ENCODE results near the gene HNRNPH2.

The HNRNPH2 gene

DNA sequence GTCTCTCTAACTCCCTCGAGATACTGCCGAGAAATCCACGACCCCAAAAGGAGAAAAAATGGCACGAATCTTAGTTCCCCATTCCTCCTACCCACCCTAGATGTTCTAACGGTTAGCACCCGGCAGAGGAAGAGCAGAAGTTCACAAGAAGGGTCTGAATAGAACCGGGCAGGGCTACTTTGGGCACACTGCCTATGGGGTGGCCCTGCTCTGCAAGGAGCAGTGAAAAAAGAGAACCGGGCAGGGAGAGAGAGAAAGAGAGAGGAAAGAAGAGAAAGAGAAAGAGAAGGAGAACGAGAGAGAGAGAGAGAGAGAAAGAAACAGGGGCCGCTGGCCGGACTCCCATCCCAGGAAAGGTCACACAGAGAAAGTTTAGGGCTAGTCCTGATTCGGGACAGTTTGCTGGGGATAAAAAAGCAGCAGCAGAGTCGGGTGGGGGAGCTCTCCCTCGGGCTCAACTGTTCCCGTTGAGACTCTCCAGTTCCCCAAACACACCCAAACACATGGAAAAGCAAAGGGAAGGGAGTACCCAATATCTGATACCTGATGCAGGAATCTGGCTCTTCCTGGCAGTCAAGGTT is 765 bp upstream of the HNRNPH2 start:
- Histone ChIP-seq H3K36me3 (ENCODE audit: control insufficient read depth, insufficient read depth, low read length) (no peaks in the 10 kb centered on the region), H3K4me2 (ENCODE audit: low read length) (peak overlapping the region; percentile 76), H3K4me3 (ENCODE audit: low read depth, low read length) (peak overlapping the region; percentile 93), H2AFZ (peak overlapping the region; percentile 71), H3K9ac (no peak overlapping the region), H3K27me3 (ENCODE audit: control insufficient read depth, insufficient read depth, low read length) (no peaks in the 10 kb centered on the region), H3K4me1 (no peaks in the 10 kb centered on the region), H3K79me2 (peaks cover 10% of the 10 kb centered on the region), H3K27ac (peak overlapping the region; percentile 99), H3K9me3 (ENCODE audit: control insufficient read depth, low read length) (no peaks in the 10 kb centered on the region)
- TF ChIP-seq, protein P1, sequence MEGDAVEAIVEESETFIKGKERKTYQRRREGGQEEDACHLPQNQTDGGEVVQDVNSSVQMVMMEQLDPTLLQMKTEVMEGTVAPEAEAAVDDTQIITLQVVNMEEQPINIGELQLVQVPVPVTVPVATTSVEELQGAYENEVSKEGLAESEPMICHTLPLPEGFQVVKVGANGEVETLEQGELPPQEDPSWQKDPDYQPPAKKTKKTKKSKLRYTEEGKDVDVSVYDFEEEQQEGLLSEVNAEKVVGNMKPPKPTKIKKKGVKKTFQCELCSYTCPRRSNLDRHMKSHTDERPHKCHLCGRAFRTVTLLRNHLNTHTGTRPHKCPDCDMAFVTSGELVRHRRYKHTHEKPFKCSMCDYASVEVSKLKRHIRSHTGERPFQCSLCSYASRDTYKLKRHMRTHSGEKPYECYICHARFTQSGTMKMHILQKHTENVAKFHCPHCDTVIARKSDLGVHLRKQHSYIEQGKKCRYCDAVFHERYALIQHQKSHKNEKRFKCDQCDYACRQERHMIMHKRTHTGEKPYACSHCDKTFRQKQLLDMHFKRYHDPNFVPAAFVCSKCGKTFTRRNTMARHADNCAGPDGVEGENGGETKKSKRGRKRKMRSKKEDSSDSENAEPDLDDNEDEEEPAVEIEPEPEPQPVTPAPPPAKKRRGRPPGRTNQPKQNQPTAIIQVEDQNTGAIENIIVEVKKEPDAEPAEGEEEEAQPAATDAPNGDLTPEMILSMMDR (IDR thresholded peaks at IDR 0.05) = no peak

DNA sequence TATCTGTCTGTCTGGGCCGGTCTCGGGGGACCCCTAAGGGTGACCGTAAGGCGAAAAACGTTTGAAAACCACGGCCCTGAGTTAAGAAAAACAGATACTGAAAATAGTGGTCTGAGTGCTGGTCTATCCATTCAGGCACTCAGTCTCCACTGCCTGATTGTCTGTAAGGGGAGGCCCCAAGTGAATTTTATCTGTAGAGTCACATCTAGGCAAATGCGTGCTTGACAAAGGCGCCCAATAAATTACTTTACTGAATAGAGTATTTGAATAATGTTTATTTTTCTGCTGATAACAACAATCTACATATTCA is 465 bp downstream of the HNRNPH2 start:
- Histone ChIP-seq H3K9me3 (ENCODE audit: control insufficient read depth, low read length) (no peaks in the 10 kb centered on the region), H3K9ac (peak overlapping the region; percentile 91), H3K79me2 (peaks cover 15% of the 10 kb centered on the region), H3K36me3 (ENCODE audit: control insufficient read depth, insufficient read depth, low read length) (no peaks in the 10 kb centered on the region), H3K4me2 (ENCODE audit: low read length) (peak overlapping the region; percentile 61), H3K27me3 (ENCODE audit: control insufficient read depth, insufficient read depth, low read length) (no peaks in the 10 kb centered on the region), H3K4me3 (ENCODE audit: low read depth, low read length) (peak overlapping the region; percentile 93), H3K27ac (peak overlapping the region; percentile 99), H3K4me1 (no peaks in the 10 kb centered on the region), H2AFZ (peak overlapping the region; percentile 76)
- TF ChIP-seq, protein P1 (IDR thresholded peaks at IDR 0.05) = no peak

DNA sequence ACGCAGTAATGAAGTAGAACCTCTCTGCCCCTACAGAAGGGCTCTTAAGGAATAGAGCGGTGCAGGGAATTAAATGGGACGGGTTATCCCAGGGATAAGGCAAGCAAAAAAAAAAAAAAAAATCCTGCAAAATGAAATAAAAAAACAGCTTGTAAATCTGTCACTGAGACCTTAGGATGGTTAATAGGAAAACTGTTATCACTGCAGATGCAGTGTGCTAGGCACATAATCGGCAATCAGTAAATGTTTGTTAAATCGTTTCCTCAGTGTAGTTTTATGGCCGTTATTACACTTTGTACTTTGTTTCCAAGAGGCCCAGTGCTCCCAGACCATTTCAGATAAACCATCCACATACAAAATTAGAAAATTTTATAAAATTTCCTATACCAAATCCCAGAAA is 1.0 kb downstream of the HNRNPH2 start:
- peak overlapping the region; percentile 61 for H3K4me2 ChIP-seq (ENCODE audit: low read length)
- H3K27ac ChIP-seq = peak overlapping the region; percentile 99
- H3K36me3 ChIP-seq (ENCODE audit: control insufficient read depth, insufficient read depth, low read length) = no peaks in the 10 kb centered on the region
- H3K79me2 ChIP-seq = peaks cover 15% of the 10 kb centered on the region
- no peak overlapping the region for H2AFZ ChIP-seq
- H3K9me3 ChIP-seq (ENCODE audit: control insufficient read depth, low read length) = no peaks in the 10 kb centered on the region
- H3K4me3 ChIP-seq (ENCODE audit: low read depth, low read length) = peak overlapping the region; percentile 93
- TF ChIP-seq, protein P1 (IDR thresholded peaks at IDR 0.05) = no peak
- H3K9ac ChIP-seq = no peak overlapping the region
- H3K4me1 ChIP-seq = no peaks in the 10 kb centered on the region
- H3K27me3 ChIP-seq (ENCODE audit: control insufficient read depth, insufficient read depth, low read length) = no peaks in the 10 kb centered on the region

DNA sequence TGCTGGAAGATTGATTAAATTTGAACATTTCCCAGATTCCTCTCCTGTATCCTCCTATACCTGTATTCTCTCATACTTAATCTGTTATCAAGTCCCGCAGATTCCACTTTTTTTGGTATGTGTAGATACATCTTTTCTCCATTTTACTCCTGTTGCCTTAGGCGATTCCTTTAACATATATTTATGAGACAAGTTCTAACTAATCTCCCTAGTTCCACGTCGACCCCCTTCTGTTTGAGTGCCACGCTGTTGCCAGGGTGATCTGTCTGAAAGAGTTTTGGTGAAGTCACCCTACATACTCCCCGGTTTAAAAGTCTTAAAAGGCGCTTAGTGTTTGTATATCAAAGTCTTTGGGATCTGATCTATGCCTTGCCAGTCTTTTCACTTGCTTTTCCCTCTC is 2.4 kb downstream of the HNRNPH2 start:
- Histone ChIP-seq H3K79me2 (peaks cover 15% of the 10 kb centered on the region), H3K9ac (no peak overlapping the region), H3K4me3 (ENCODE audit: low read depth, low read length) (peak overlapping the region; percentile 22), H3K9me3 (ENCODE audit: control insufficient read depth, low read length) (no peaks in the 10 kb centered on the region), H3K36me3 (ENCODE audit: control insufficient read depth, insufficient read depth, low read length) (no peaks in the 10 kb centered on the region), H3K4me1 (peaks cover 8% of the 10 kb centered on the region), H3K4me2 (ENCODE audit: low read length) (peak overlapping the region; percentile 33), H3K27ac (no peak overlapping the region), H2AFZ (no peak overlapping the region), H3K27me3 (ENCODE audit: control insufficient read depth, insufficient read depth, low read length) (no peaks in the 10 kb centered on the region)
- TF ChIP-seq, protein P1 (IDR thresholded peaks at IDR 0.05) = no peak

DNA sequence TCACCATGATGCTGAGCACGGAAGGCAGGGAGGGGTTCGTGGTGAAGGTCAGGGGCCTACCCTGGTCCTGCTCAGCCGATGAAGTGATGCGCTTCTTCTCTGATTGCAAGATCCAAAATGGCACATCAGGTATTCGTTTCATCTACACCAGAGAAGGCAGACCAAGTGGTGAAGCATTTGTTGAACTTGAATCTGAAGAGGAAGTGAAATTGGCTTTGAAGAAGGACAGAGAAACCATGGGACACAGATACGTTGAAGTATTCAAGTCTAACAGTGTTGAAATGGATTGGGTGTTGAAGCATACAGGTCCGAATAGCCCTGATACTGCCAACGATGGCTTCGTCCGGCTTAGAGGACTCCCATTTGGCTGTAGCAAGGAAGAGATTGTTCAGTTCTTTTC is 4.0 kb downstream of the HNRNPH2 start:
- H3K36me3 ChIP-seq (ENCODE audit: control insufficient read depth, insufficient read depth, low read length) = no peaks in the 10 kb centered on the region
- H3K4me2 ChIP-seq (ENCODE audit: low read length) = no peak overlapping the region
- TF ChIP-seq, protein P1 (IDR thresholded peaks at IDR 0.05) = no peak
- H3K4me1 ChIP-seq = peaks cover 11% of the 10 kb centered on the region
- H3K9me3 ChIP-seq (ENCODE audit: control insufficient read depth, low read length) = no peaks in the 10 kb centered on the region
- peaks cover 15% of the 10 kb centered on the region for H3K79me2 ChIP-seq
- H3K9ac ChIP-seq = no peak overlapping the region
- H2AFZ ChIP-seq = no peak overlapping the region
- no peaks in the 10 kb centered on the region for H3K27me3 ChIP-seq (ENCODE audit: control insufficient read depth, insufficient read depth, low read length)
- no peak overlapping the region for H3K4me3 ChIP-seq (ENCODE audit: low read depth, low read length)
- no peak overlapping the region for H3K27ac ChIP-seq
